GM12801 (cell line): ENCODE results near the gene STXBP5L.

Source experiments
- CTCF ChIP-seq: IDR thresholded peaks from one replicate; pipeline ENCODE4 v1.5.1; 2011; ENCODE audit warnings: control low read depth; ENCODE audit not compliant: insufficient read length; ENCODE audit errors: extremely low read depth

The STXBP5L gene

GRCh38 chr3:121467085-121467484 lies 559.1 kb downstream of the STXBP5L start:
- no peak for TF ChIP-seq CTCF

- no peak for TF ChIP-seq CTCF
Measured at GRCh38 chr3:121473001-121473400, 565.0 kb downstream of the STXBP5L start.
